B cell (primary cell): ENCODE measurements around the gene SARNP. TPM values are rescaled to one million over a fixed set of nuclear protein-coding genes. Genes with fewer than 3 reads are reported as not detected.

Experiments
- ATAC-seq: fragments of 200-7000 bp; cut with Tn5 transposase; one replicate; pipeline ENCODE4 v1.10.0; 2021; ENCODE audit warnings: low read depth, mild to moderate bottlenecking, moderate number of reproducible peaks, moderate library complexity
- CTCF ChIA-PET: fragments of 350-600 bp; sonication (Branson Sonifier 250); formaldehyde crosslinking; loops from one replicate; lab custom pipeline; 2021; ENCODE audit warnings: antibody characterized with exemption, inconsistent platforms; lab: Charles Lee
- POLR2A ChIA-PET: fragments of 350-600 bp; sonication (Branson Sonifier 250); formaldehyde crosslinking; loops from one replicate; lab custom pipeline; 2021; ENCODE audit warnings: antibody characterized with exemption; lab: Charles Lee
- DNase-seq: peaks from one replicate; pipeline ENCODE4 v3.0.0; 2013
- H2AFZ ChIP-seq: 2 replicates; pipeline ENCODE4 v1.6.1; 2012; ENCODE audit warnings: mild to moderate bottlenecking, low read depth, low read length; ENCODE audit not compliant: insufficient read depth, poor library complexity, severe bottlenecking
- H3K27ac ChIP-seq, 2 donors: 1 replicate in 1 of 2; 2 replicates in 1 of 2; pipeline ENCODE4 v1.5.1; 2012 to 2013; ENCODE audit warnings: low read length in 2 of 2, mild to moderate bottlenecking in 2 of 2, moderate library complexity in 1 of 2
- H3K27me3 ChIP-seq, 4 experiments: fragments of 200-600 bp in 1 of 4; sonication (generic) in 1 of 4; replicated peaks in 1 of 4; 1 replicate in 2 of 4; 2 replicates in 2 of 4; pipeline versions ENCODE4 v1.6.1 to v1.7.0; 2013 to 2016; ENCODE audit warnings: low read length in 3 of 4, mild to moderate bottlenecking in 2 of 4, mixed read lengths in 1 of 4, moderate library complexity in 1 of 4; ENCODE audit not compliant: insufficient read depth in 4 of 4, control insufficient read depth in 3 of 4; ENCODE audit errors: control extremely low read depth in 1 of 4
- H3K36me3 ChIP-seq, 2 experiments: replicated peaks in 1 of 2; 1 replicate in 1 of 2; 2 replicates in 1 of 2; pipeline versions ENCODE4 v1.6.1 to v1.7.1; 2013; ENCODE audit warnings: low read length in 1 of 2; ENCODE audit not compliant: insufficient read depth in 2 of 2, control insufficient read depth in 1 of 2; ENCODE audit errors: control extremely low read depth in 1 of 2, extremely low read depth in 1 of 2
- H3K4me1 ChIP-seq, 2 donors: fragments of 200-600 bp in 1 of 2; sonication (generic) in 1 of 2; 1 replicate in 1 of 2; 2 replicates in 1 of 2; pipeline versions ENCODE4 v1.5.1 to v1.6.1; 2013 to 2017; ENCODE audit warnings: low read length in 2 of 2; ENCODE audit not compliant: control insufficient read depth in 2 of 2, insufficient read depth in 2 of 2
- H3K4me2 ChIP-seq: replicated peaks from 2 replicates; pipeline ENCODE3; 2012; ENCODE audit warnings: mild to moderate bottlenecking, low read depth, low read length; ENCODE audit not compliant: poor library complexity, severe bottlenecking
- H3K4me3 ChIP-seq, 5 experiments: fragments of 200-600 bp in 1 of 5; sonication (generic) in 1 of 5; 1 replicate in 3 of 5; 2 replicates in 2 of 5; pipeline versions ENCODE4 v1.5.1 to v1.7.0; 2011 to 2016; ENCODE audit warnings: low read length in 4 of 5, mild to moderate bottlenecking in 4 of 5, low read depth in 2 of 5, control low read depth in 1 of 5, moderate library complexity in 1 of 5; ENCODE audit not compliant: insufficient read depth in 1 of 5; ENCODE audit errors: control extremely low read depth in 1 of 5, extremely low read depth in 1 of 5
- H3K79me2 ChIP-seq: fragments of 200-600 bp; sonication (generic); one replicate; pipeline ENCODE4 v1.6.0; 2016; ENCODE audit warnings: low read length; ENCODE audit not compliant: control insufficient read depth, insufficient read depth
- H3K9ac ChIP-seq: fragments of 200-600 bp; sonication (generic); 2 replicates; pipeline ENCODE4 v1.6.1; 2017; ENCODE audit warnings: mild to moderate bottlenecking, low read length, moderate library complexity
- H3K9me3 ChIP-seq, 3 donors: one replicate each; pipeline versions ENCODE4 v1.6.1 to v1.7.1; 2013; ENCODE audit warnings: low read length in 2 of 3; ENCODE audit not compliant: control insufficient read depth in 2 of 3, insufficient read depth in 1 of 3; ENCODE audit errors: control extremely low read depth in 1 of 3
- H4K20me1 ChIP-seq: 2 replicates; pipeline ENCODE4 v1.6.0; 2012; ENCODE audit warnings: mild to moderate bottlenecking, low read length; ENCODE audit not compliant: insufficient read depth, control insufficient read depth, poor library complexity, severe bottlenecking
- H3K27ac Mint-ChIP-seq: one replicate; pipeline ENCODE4 v1.8.0; 2021; ENCODE audit warnings: mixed read lengths
- H3K27me3 Mint-ChIP-seq: one replicate; pipeline ENCODE4 v1.8.0; 2021; ENCODE audit warnings: mixed read lengths
- H3K4me1 Mint-ChIP-seq: one replicate; pipeline ENCODE4 v1.8.0; 2021; ENCODE audit warnings: mixed read lengths
- H3K4me3 Mint-ChIP-seq: one replicate; pipeline ENCODE4 v1.8.0; 2021; ENCODE audit warnings: mixed read lengths
- H3K9me3 Mint-ChIP-seq: one replicate; pipeline ENCODE4 v1.8.0; 2022; ENCODE audit warnings: mixed read lengths; ENCODE audit not compliant: insufficient read depth
- CTCF ChIP-seq: fragments of 200-600 bp; IDR thresholded peaks from one replicate; pipeline ENCODE4 v1.8.0; 2022; ENCODE audit warnings: antibody characterized with exemption, mild to moderate bottlenecking
- EZH2 ChIP-seq: IDR thresholded peaks from 2 replicates; pipeline ENCODE4 v1.6.1; 2012; ENCODE audit warnings: borderline replicate concordance, low read depth, mild to moderate bottlenecking, moderate library complexity, low read length; ENCODE audit not compliant: insufficient read depth, poor library complexity, severe bottlenecking
- WGBS: methylation state at CpG from one replicate; pipeline ENCODE4 v1.1.5; 2013; ENCODE audit warnings: missing lambda C conversion rate; ENCODE audit not compliant: insufficient coverage; 5-methylcytosine and 5-hydroxymethylcytosine counted together
- intact Hi-C: fragments of 100-400 bp; cut with micrococcal nuclease; formaldehyde crosslinking; loops from one replicate; pipeline ENCODE4 v1.10.0; 2022
- polyA plus RNA-seq: library from polyadenylated mRNA; depleted of rRNA; stranded (reverse); fragments of >200 nt; gene quantifications from 2 replicates; pipeline ENCODE4 v1.2.3, GENCODE V29; 2012
- total RNA-seq, 2 donors: library from RNA; stranded (reverse); fragments of 120-200 nt in 1 of 2; gene quantifications; 1 replicate in 1 of 2; 2 replicates in 1 of 2; pipeline versions ENCODE4 v1.2.3 to v1.2.4, GENCODE V29; 2013 to 2022

SARNP gene
- total and polyA plus RNA-seq, 2 donors (not counting 1 experiment from before 2014, with no cell fraction given): 22.6 to 46.4 TPM

DNA sequence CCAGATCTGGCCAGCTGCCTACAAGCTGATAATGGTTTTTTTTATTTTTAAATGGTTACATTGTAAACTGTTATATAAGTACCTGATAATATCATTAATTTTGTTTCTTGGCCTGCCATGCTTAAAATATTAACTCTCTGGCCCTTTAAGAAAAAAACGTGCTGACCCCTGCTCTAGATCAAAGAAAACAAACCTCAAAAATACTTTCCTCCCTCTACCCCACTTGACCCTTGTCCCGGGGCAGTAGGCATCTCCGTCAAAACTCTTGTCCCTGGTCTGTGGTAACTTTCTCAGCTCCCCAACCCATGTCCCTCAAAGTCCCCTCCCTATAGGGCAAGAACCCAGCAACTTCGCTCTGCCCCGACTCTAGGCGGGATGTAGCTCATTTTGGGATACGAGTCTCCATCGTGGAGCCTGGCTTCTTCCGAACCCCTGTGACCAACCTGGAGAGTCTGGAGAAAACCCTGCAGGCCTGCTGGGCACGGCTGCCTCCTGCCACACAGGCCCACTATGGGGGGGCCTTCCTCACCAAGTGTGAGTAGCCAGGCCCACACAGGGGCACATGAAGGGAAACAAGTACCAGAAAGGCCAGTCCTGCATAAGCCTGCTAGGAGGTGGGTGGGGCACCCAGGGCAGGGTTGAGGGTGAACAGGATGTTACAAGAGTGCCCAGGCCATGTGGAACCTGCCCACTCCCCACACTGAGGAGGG, 93.9 kb downstream of the SARNP start:
- H3K9me3 Mint-ChIP-seq: no peaks in the 10 kb centered on the region
- DNase-seq (no peak), ATAC-seq (no peak)
- Histone ChIP-seq H3K9me3 (no peaks in the 10 kb centered on the region), H2AFZ (no peak overlapping the region), H3K27me3 (no peaks in the 10 kb centered on the region), H3K27ac (no peak overlapping the region), H3K4me3 (no peak overlapping the region), H3K79me2 (peaks cover 4% of the 10 kb centered on the region), H3K4me1 (peaks cover 10 to 27% of the 10 kb centered on the region in 2 donors), H3K4me2 (no peak overlapping the region), H4K20me1 (peaks cover 5% of the 10 kb centered on the region), H3K9ac (no peak overlapping the region), H3K36me3 (peaks cover 0 to 35% of the 10 kb centered on the region in 2 experiments)
- 92% methylated on average over 9 of the region's 10 CpGs for WGBS
- ChIA-PET POLR2A (no interaction called here), CTCF (interaction anchor here (1.1 to 11.0 kb wide), 5 partner anchors 12 to 324 kb away, joined by 3 to 147 read pairs (median 4); no protein-coding TSS in a partner anchor)
- intact Hi-C loops: loop anchor here (1.0 to 2.0 kb wide), 3 partner anchors 7 to 73 kb away; partner anchors contain the start of gene BLOC1S1
- H3K4me3 Mint-ChIP-seq: no peak overlapping the region
- H3K27ac Mint-ChIP-seq: peak overlapping the region; percentile 27
- TF ChIP-seq EZH2 (no peak), CTCF (no peak)
- H3K27me3 Mint-ChIP-seq: no peaks in the 10 kb centered on the region
- H3K4me1 Mint-ChIP-seq: peaks cover 38% of the 10 kb centered on the region

DNA sequence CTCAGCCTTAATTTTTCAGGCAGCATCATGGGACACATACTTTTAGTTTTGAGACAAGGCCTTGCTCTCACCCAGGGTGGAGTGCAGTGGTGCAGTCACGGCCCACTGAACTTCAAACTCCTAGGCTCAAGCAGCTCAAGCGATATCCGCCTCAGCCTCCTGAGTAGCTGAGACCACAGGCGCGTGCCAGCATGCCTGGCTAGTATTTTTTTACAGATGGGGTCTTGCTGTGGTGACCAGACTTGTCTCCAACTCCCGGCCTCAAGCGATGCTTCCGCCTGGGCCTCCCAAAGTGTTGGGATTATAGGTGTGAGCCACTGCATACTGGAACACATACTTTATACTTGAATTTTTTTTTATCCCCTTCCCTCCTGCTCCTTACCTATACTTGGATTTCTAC, 94.6 kb downstream of the SARNP start:
- H3K9me3 ChIP-seq: no peaks in the 10 kb centered on the region
- POLR2A ChIA-PET: interaction anchor here (0.7 kb wide), 1 partner anchor 17 kb away, joined by 4 read pairs; no protein-coding TSS in a partner anchor
- Mint-ChIP-seq H3K27ac (no peak overlapping the region), H3K27me3 (no peaks in the 10 kb centered on the region), H3K4me1 (peaks cover 43% of the 10 kb centered on the region), H3K9me3 (no peaks in the 10 kb centered on the region), H3K4me3 (no peak overlapping the region)
- no peak for DNase-seq
- no peak overlapping the region for H2AFZ ChIP-seq
- H3K4me1 ChIP-seq: peaks cover 8 to 30% of the 10 kb centered on the region in 2 donors
- 96% methylated on average over 3 of the region's 8 CpGs for WGBS
- intact Hi-C loops: no loop called here
- no peaks in the 10 kb centered on the region for H3K27me3 ChIP-seq
- TF ChIP-seq EZH2 (no peak), CTCF (no peak)
- no peak overlapping the region for H3K27ac ChIP-seq
- ATAC-seq: no peak
- peaks cover 7% of the 10 kb centered on the region for H4K20me1 ChIP-seq
- H3K36me3 ChIP-seq: peaks cover 0 to 35% of the 10 kb centered on the region in 2 experiments
- H3K4me2 ChIP-seq: no peak overlapping the region
- no peak overlapping the region for H3K9ac ChIP-seq
- no peak overlapping the region for H3K4me3 ChIP-seq
- CTCF ChIA-PET: interaction anchor here (1.1 to 11.0 kb wide), 5 partner anchors 13 to 324 kb away, joined by 3 to 147 read pairs (median 4); no protein-coding TSS in a partner anchor
- peaks cover 11% of the 10 kb centered on the region for H3K79me2 ChIP-seq
